GM12873 (cell line): ENCODE data around the gene COL13A1.

ENCODE experiments used
- CTCF ChIP-seq: IDR thresholded peaks from 2 replicates; pipeline ENCODE4 v1.5.1; 2012; ENCODE audit warnings: low read depth, mild to moderate bottlenecking, moderate library complexity, low read length, control low read depth; ENCODE audit not compliant: insufficient read depth; ENCODE audit errors: missing control alignments

The COL13A1 gene

GRCh38 chr10:69980672-69981071 lies 179.0 kb downstream of the COL13A1 start:
- no peak for TF ChIP-seq CTCF

GRCh38 chr10:69988094-69988493 lies 186.4 kb downstream of the COL13A1 start:
- no peak for TF ChIP-seq CTCF

GRCh38 chr10:69991151-69991550 lies 189.4 kb downstream of the COL13A1 start:
- no peak for TF ChIP-seq CTCF

GRCh38 chr10:69994262-69994661 lies 192.6 kb downstream of the COL13A1 start:
- no peak for TF ChIP-seq CTCF

- TF ChIP-seq CTCF, result no peak
Observed at GRCh38 chr10:69996611-69997010, 194.9 kb downstream of the COL13A1 start.

GRCh38 chr10:70000262-70000661 lies 198.6 kb downstream of the COL13A1 start:
- no peak for TF ChIP-seq CTCF

- no peak for TF ChIP-seq CTCF
Observed at GRCh38 chr10:70007116-70007820, 205.6 kb downstream of the COL13A1 start.
